Suprapubic skin (tissue), 4 donors: ENCODE measurements around the gene SLC35G1.

ENCODE experiments used
- POLR2A ChIP-seq, 2 donors: fragments of 450-650 bp; IDR thresholded peaks; one replicate each; pipeline ENCODE4 v1.6.1; 2017; ENCODE audit warnings: antibody characterized with exemption in 2 of 2, mild to moderate bottlenecking in 2 of 2, moderate library complexity in 2 of 2
- POLR2AphosphoS5 ChIP-seq, 3 donors: sonication (generic); formaldehyde crosslinking; IDR thresholded peaks; one replicate each; pipeline ENCODE4 v1.6.1; 2017; ENCODE audit warnings: antibody characterized with exemption in 3 of 3

DNA sequence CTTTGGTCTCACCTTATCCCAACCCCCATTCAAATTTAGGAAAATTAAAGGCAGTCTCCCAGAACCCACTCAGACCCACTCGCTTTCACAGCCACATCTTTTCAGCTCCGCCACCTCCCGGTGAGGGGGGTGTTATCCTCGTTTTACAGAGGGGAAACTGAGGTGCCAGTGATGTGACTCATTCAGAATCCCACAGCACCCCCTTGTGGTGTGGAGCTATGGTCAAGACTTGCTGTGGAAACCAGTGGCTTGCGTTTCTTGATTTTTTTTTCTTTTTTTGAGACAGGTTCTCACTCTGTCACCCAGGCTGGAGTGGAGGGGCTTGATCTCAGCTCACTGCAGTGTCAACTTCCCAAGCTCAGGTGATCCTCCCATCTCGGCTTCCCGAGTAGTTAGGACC is 27.6 kb downstream of the SLC35G1 start:
- TF ChIP-seq POLR2AphosphoS5 (IDR thresholded peaks at IDR 0.05) = no peak
- no peak for TF ChIP-seq POLR2A (IDR thresholded peaks at IDR 0.05)
